Left ventricle myocardium superior (tissue), 1 donor: ENCODE results near the gene HHATL. TPM values are rescaled to one million over a fixed set of nuclear protein-coding genes. Genes with fewer than 3 reads are reported as not detected.
A peak's percentile ranks its signal among the peaks of the same experiment; 100 is the strongest.

Source experiments
- ATAC-seq: fragments of 200-7000 bp; cut with Tn5 transposase; one replicate; pipeline ENCODE4 v1.9.1; 2020; ENCODE audit warnings: mild to moderate bottlenecking, moderate library complexity
- DNase-seq: peaks from one replicate; pipeline ENCODE4 v3.0.0-alpha.2; 2020
- intact Hi-C: fragments of 100-400 bp; cut with micrococcal nuclease; formaldehyde crosslinking; loops from one replicate; pipeline ENCODE4 v1.11.0; 2022
- total RNA-seq: library from RNA; stranded (reverse); fragmentation: NEBNext Ultra II Directional; extraction: Animal tissue kit (Norgen Biotek cat#: 25700); gene quantifications from one replicate; pipeline ENCODE4 v1.2.1, GENCODE V29; 2021
- donor health status: DM: no; HTN: yes; CAD: no; lungs with severe emphysema.

HHATL gene
- total RNA-seq, 1 donor from 2014 or later, result 463 TPM

GRCh38 chr3:42719002-42719401 lies 16.4 kb upstream of the HHATL start:
- no peak for DNase-seq
- ATAC-seq, result peak; percentile 49
- intact Hi-C loops, result no loop called here

- ATAC-seq (no peak), DNase-seq (no peak)
- intact Hi-C loops, result no loop called here
Observed at GRCh38 chr3:42718338-42718737, 15.7 kb upstream of the HHATL start.

- no peak for DNase-seq
- no peak for ATAC-seq
- intact Hi-C loops, result no loop called here
Observed at GRCh38 chr3:42717306-42717705, 14.7 kb upstream of the HHATL start.

GRCh38 chr3:42714171-42714852 lies 11.7 kb upstream of the HHATL start:
- intact Hi-C loops, result no loop called here
- ATAC-seq (no peak), DNase-seq (no peak)

- DNase-seq, result no peak
- ATAC-seq, result no peak
- intact Hi-C loops, result no loop called here
Observed at GRCh38 chr3:42713747-42714146, 11.1 kb upstream of the HHATL start.

- ATAC-seq (no peak), DNase-seq (no peak)
- intact Hi-C loops, result no loop called here
Observed at GRCh38 chr3:42712688-42713372, 10.2 kb upstream of the HHATL start.

GRCh38 chr3:42712344-42712648 lies 9.7 kb upstream of the HHATL start:
- intact Hi-C loops, result no loop called here
- DNase-seq (no peak), ATAC-seq (no peak)

- no peak for DNase-seq
Observed at GRCh38 chr3:42711491-42712343, 9.1 kb upstream of the HHATL start.

GRCh38 chr3:42710323-42711021 lies 7.9 kb upstream of the HHATL start:
- no peak for DNase-seq
- intact Hi-C loops, result no loop called here
- ATAC-seq, result no peak

More at GRCh38 chr3:42711491-42712343, 9.1 kb upstream of the HHATL start:
- intact Hi-C loops, result no loop called here
- ATAC-seq, result no peak

GRCh38 chr3:42709621-42710020 lies 7.0 kb upstream of the HHATL start:
- DNase-seq (no peak), ATAC-seq (no peak)
- intact Hi-C loops, result no loop called here

GRCh38 chr3:42708611-42709151 lies 6.1 kb upstream of the HHATL start:
- intact Hi-C loops, result no loop called here
- ATAC-seq (no peak), DNase-seq (no peak)

- intact Hi-C loops, result no loop called here
- DNase-seq, result no peak
- no peak for ATAC-seq
Observed at GRCh38 chr3:42707620-42708355, 5.2 kb upstream of the HHATL start.

GRCh38 chr3:42706721-42707619 lies 4.4 kb upstream of the HHATL start:
- ATAC-seq (no peak), DNase-seq (no peak)
- intact Hi-C loops, result no loop called here

- DNase-seq, result peak; percentile 68
- intact Hi-C loops, result no loop called here
- ATAC-seq, result peak; percentile 6
Observed at GRCh38 chr3:42705962-42706585, 3.5 kb upstream of the HHATL start.

GRCh38 chr3:42705058-42705767 lies 2.6 kb upstream of the HHATL start:
- ATAC-seq, result no peak
- intact Hi-C loops, result no loop called here
- DNase-seq, result no peak

- DNase-seq (no peak), ATAC-seq (no peak)
- intact Hi-C loops, result no loop called here
Observed at GRCh38 chr3:42704136-42704841, 1.7 kb upstream of the HHATL start.
